AG04449 (cell line): ENCODE results near the gene CACNA1B.

Source experiments
- CTCF ChIA-PET: fragments of 350-600 bp; formaldehyde crosslinking; extraction: SDS; loops from one replicate; lab custom pipeline; 2021; ENCODE audit warnings: antibody characterized with exemption; lab: Yijun Ruan, JAX
- POLR2A ChIA-PET: fragments of 400-600, 350-600 bp; formaldehyde crosslinking; extraction: SDS; loops from one replicate; lab custom pipeline; 2020; ENCODE audit warnings: antibody characterized with exemption, inconsistent platforms; lab: Yijun Ruan, JAX
- DNase-seq: peaks from one replicate; pipeline ENCODE4 v3.0.0-alpha.2; 2010; ENCODE audit warnings: low read depth, low spot score
- H3K4me3 ChIP-seq: 2 replicates; pipeline ENCODE4 v1.5.1; 2011; ENCODE audit warnings: low read depth, mild to moderate bottlenecking, control low read depth, low read length
- CTCF ChIP-seq: IDR thresholded peaks from one replicate; pipeline ENCODE4 v1.5.1; 2011; ENCODE audit warnings: mild to moderate bottlenecking, moderate library complexity, low read length, control low read depth, inconsistent platforms; ENCODE audit not compliant: insufficient read depth; ENCODE audit errors: missing control alignments

CACNA1B gene

DNA sequence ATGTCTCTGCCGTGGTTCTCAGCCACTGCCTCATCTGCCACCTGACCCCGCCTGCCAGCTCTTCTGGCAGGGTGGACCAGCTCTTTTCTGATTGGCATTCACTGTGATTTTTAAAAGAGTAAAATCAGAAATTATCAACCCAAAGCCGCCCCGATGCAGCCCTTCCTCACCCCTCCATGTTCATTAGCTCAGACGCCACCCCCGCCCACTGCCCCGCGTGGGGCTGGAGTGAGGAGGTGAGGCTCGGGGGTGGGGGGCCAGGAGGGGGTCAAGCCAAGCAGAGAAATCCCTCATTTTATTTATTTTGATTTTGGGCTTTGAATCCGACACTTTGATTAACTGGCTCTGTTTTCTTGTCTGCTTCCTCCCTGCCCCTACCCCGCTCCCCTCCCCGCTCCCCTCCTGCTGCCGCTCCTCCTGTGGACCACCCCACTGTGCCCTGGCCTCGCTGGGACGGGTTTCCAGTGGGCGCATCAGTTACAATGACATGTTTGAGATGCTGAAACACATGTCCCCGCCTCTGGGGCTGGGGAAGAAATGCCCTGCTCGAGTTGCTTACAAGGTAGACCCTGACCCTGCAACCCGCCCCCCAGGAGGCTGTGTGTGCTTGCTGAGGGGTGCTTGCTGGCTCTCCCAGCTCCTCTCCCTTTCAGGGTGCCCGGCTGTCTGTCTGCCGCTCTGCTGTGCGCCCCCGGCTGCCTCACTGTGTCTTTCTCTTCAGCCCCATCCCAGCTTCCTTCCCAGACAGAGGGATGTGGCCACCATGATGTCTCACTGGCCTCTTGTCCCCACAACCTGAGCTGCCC is 224.9 kb downstream of the CACNA1B start:
- CTCF ChIA-PET, result no interaction called here
- no peak for TF ChIP-seq CTCF
- no peak overlapping the region for H3K4me3 ChIP-seq
- no peak for DNase-seq
- POLR2A ChIA-PET, result no interaction called here

DNA sequence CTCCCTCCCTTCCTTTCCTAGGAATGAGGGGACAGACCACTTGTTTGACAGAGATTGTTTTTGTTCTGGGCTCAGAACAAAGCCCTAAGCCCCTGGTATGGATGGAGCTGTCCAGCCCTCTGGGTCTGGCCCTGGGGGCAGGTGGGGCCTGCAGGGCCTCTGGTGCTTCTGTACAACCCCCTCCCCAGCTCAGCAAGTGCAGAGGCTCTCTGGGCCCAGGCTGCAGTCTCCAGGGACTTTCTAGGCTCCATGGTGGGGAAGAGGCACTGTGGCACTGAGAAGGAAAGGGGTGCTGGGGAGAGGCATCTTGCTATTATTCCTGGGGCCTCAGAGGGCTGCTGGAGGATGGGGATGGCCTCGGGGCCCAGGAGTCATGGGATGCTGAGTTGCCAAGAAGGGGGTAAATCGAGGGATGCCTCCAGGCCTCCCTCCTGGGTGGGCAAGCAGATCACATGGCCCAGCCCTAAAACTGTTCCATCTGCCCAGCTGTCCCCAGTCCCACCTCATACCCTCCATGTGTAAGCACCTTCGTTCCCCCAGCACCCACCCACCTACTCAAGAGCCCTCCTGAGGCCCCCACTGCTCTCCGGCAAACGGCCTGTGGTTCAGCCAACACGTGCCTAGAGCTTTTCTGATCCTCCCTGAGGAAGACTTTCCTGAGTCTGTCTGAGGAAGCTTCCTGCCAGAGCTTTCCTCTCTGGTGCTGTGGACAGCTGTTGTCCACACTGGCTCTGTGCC is 225.7 kb downstream of the CACNA1B start:
- no peak overlapping the region for H3K4me3 ChIP-seq
- ChIA-PET CTCF (no interaction called here), POLR2A (no interaction called here)
- no peak for TF ChIP-seq CTCF
- no peak for DNase-seq

DNA sequence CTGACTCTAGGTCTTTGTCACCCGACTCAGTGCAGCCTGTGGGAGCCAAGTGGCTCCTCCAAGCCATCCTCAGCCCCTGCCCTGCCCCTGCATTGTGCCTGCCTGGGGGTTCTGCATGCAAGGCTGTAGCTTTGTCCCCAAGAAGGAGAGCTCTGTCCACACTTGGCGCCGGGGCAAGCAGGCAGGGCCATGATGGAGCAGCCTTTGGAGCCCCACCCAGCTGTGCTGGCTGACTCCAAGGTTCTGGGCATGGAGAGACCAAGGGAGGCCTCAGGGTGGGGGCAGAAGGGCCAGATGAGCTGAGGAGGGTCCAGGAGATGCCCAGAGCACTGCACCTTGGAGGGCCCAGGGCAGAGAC is 226.2 kb downstream of the CACNA1B start:
- POLR2A ChIA-PET, result no interaction called here
- CTCF ChIA-PET, result no interaction called here
- TF ChIP-seq CTCF, result no peak
- no peak for DNase-seq
- no peak overlapping the region for H3K4me3 ChIP-seq

- POLR2A ChIA-PET, result no interaction called here
Observed at GRCh38 chr9:138104251-138105122, 226.9 kb downstream of the CACNA1B start.

GRCh38 chr9:138105123-138105415 is 227.5 kb downstream of the CACNA1B start:
- TF ChIP-seq CTCF, result no peak
- DNase-seq, result no peak
- no peak overlapping the region for H3K4me3 ChIP-seq
- CTCF ChIA-PET, result no interaction called here
- POLR2A ChIA-PET, result no interaction called here

More at GRCh38 chr9:138104251-138105122, 226.9 kb downstream of the CACNA1B start:
- no peak for DNase-seq
- no peak overlapping the region for H3K4me3 ChIP-seq
- CTCF ChIA-PET, result no interaction called here
- TF ChIP-seq CTCF, result no peak
